ENCODE data around the gene RNASE1.

RNASE1 gene

DNA sequence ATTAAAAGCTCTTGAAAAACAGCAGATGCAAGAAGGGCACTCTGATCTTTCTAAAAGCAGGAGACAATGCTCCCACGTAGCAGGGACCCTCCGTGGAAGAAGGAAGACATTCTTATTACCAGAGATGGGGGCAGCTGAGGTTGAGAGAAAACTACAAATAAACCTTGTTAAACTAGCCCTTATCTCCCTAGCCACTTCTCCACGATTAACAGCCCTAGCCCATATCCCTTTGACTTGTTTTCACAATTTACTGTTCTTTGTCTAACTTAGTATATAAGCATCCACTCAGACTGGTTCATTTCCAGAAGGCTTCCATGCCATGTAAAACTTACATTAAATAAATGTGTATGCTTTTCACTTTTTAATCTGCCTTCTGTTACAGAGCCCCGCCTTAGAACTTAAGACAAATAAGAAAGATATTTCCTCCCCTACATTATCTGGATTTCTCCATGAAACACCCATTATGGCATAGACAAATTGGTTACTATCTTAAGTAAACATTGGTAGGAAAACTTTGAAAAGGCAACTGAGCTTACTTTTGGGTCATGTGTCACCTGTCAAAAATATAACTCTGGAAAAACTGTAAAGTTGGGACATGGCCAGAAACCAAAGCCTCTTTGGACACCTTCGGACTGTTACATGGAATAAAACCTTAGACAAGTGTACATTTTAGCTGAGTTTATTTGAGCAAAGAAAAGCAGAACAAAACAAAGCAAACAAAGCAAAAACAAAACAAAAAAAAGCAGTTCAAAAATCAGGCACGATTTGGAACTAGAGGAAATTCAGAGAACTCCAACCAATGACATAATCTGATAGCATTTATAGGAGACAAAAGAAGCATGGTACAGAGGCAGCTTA, 4.9 kb upstream of the RNASE1 start:
- DNase-seq (ENCODE audit: low read depth): no peak

DNA sequence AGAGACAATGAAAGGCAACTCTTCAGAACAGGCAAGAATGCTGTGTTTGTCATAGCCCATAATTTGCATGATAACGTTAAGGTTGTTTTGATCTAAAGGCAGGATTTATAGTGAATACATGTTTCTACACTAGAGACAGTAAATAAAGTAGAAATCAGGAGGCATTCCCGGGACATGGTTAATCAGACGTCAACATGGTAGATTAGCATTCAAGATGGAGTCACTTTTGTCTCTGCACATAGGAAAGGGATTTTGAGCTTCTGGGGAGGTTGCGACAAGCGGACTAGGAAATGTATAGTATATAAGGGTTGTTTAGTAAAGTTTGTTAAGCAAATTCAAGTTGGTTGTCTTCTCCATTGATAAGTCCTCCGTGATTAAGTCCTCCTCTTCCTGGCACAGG, 2.8 kb upstream of the RNASE1 start:
- no peak for DNase-seq (ENCODE audit: low read depth)

DNA sequence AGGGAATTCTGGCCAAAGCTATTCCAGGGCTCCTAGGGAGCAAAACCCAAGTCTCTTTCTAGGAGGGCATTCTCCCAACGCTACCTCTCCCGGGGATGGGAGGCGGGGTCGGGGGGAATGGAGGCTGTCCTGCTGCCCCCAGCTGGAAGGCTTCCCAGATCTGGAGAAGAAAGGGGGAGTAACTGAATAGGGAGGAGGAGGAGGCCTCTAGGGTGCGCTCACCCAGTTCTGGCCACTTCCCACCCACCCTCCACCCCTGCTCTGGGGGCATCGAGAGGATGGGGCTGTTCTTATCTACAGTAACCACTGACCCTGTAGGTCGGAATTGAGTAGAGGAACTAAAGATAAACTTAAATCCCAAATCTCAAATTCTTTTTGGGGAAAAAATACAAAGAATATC, 579 bp upstream of the RNASE1 start:
- DNase-seq (ENCODE audit: low read depth): no peak

DNA sequence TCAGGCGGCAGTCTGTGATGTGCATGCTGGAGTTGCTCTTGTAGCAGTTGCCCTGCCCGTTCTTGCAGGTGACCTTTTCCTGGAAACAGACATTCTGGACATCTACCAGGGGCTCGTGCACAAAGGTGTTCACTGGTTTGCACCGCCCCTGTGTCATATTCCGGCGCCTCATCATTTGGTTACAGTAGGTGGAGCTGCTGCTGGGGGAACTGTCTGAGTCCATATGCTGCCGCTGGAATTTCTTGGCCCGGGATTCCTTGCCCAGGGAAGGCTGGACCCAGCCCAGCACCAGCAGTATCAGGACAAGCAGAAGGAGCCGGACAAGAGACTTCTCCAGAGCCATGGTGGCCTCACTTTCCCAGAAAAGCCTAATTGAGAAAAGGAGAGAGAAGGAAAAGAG, 918 bp downstream of the RNASE1 start:
- DNase-seq (ENCODE audit: low read depth): no peak

DNA sequence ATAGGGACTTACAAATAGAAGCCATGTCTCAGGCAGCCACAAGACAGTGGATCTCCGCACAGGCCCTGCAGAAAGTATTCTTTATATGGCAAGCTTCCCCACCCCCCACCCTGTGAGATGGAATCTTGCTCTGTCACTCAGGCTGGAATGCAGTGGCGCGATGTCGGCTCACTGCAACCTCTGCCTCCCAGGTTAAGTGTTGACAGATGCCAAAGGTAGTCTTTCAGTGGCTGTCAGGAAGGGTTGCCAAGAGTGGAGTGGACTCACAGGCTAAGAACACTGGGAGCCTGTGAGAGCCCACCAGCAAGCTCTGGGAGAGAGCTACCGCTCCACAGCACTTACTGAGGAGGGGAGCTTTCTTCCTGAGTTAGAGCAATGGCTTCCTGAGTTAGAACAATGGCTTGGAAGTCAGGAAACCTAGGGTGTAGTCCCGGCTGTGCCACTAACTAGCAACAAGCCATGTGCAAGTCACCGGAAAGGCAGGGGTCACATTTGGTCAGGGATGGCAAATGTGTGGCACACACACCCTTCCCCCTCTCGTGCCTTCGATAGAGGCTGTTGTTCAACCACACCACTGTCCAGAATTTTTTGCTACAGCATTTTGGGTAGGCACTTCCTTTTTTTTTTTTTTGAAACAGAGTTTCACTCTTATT, 2.6 kb downstream of the RNASE1 start:
- DNase-seq (ENCODE audit: low read depth): no peak

DNA sequence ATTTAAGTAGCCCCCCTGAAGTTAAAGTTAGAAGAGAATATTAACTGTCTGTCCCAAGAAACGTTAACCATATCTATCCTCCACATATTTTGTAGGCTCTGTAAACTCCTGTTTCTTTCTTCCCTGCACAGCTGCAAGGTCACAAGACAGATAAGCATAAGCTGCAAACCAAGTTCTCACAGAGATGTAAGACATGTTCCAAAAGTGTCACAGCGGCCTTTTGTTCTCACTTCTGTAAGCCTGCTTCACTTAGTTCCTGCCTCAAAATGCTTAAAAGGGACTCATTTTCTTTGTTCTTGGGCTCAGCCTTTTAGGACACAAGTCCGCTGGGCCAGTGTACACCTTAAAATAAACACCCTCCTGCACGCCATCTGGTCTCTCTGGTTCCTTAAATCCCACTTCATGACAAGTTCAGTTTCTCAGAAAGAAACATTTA, 3.2 kb downstream of the RNASE1 start:
- no peak for DNase-seq (ENCODE audit: low read depth)

DNA sequence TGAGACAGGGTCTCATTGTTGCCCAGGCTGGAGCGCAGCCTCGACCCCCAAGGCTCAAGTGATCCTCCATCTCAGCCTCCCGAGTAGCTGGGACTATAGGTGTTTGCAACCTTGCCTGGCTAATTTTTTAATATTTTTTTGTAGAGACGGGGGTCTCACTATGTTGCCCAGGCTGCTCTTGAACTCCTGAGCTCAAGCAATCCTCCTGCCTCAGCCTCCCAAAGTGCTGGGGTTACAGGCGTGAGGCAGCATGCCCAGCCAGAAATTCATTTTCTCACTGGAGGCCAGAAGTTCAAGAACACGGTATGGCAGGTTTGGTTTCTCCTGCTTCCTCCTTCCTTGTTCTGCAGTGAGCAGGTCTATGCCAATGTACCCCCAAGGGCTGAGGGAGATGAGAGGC, 3.7 kb downstream of the RNASE1 start:
- DNase-seq (ENCODE audit: low read depth): no peak

DNA sequence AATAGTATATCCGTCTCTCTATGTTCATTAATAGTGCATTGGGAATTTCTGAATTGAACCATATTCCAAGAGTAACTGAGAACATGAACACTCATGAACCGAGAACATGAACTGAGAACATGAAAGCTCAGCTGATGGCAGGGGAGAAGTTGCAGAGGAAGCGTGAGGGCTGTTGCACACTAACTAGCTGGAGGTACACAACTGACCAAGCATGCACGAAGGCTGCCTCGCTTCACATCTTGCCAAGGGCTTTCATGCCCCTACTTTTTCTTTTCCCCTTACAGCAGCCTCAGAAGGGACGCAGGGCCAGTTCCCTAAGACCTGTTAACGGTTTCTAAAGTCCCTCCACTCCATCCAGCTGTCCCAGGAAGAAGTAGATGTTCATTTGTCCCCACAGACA, 4.3 kb downstream of the RNASE1 start:
- DNase-seq (ENCODE audit: low read depth): no peak

DNA sequence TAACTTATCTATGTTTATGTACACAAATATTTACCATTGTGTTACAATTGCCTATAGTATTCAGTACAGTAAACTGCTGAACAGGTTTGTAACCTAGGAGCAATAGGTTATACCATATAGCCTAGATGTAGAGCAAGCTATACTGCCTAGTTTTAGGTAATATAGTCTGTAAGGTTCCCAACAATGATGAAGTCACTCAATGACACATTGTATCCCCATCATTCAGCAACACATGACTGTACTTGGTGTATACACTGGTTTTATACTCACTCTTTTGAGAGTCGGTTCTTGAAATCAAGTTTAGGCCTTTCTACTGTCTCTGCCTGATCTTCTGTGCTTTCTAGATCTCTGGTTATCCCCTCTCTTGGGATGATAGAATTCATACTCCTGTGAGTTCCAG, 5.5 kb downstream of the RNASE1 start:
- no peak for DNase-seq (ENCODE audit: low read depth)

DNA sequence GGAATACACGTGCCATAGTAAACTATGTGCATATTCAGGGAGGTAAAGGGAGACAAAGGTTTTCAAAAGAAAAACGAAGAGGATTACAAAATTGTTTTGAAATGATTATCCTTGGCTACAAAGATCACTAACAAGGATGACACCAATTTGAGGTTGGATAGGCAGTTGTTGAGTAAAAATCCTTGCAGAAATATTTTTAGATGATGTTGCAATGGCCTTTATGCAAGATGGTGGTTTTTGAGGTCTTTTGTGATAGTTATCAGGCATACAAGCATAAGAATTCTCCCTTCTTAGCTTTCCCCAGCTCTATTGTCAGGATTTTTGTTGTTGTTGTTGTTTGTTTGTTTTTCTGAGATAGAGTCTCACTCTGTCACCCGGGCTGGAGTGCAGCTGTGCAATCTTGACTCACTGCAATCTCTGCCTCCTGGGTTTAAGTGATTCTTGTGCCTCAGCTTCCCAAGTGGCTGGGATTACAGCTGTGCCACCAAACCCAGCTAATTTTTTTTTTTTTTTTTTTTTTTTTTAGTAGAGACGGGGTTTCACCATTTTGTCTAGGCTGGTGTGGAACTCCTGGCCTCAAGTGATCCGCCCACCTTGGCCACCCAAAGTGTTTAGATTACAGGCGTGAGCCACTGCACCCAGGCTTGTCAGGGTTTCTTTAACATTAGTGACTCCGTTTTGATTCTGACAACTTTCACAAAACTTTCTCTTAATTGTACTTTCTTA, 7.8 kb downstream of the RNASE1 start:
- no peak for DNase-seq (ENCODE audit: low read depth)

DNA sequence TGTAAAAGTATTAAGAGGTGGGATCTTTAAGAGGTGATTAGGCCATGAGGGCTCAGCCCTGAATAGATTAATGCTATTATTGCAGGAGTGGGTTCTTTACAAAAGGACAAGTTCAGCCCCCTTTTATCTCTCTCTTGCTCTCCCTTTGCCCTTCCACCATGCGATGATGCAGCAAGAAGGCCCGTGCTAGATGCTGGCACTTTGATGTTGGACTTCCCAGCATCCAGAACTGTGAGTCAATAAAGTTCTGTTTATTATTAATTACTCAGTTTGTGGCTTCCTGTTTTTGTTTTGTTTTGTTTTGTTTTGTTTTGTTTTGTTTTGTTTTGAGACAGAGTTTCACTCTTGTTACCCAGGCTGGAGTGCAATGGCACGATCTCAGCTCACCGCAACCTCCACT, 10.1 kb downstream of the RNASE1 start:
- no peak for DNase-seq (ENCODE audit: low read depth)

DNA sequence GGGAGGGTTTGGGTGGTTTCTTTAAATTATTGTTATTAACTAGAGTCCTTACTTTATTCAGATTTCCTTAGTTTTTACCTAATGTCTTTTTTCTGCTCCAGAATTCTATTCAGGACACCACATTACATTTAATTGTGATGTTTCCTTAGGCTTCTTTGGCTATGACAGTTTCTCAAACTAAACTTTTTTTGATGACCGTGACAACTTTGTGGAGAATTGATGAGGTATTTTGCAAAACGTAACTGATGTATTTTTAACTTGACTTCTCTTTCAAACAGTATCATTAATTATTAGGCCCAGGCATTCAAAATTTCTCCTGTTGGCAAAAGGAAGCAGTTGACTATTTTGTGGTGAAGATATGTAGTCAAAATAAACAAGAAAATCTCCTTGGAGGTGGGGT, 11.0 kb downstream of the RNASE1 start:
- DNase-seq (ENCODE audit: low read depth): no peak

DNA sequence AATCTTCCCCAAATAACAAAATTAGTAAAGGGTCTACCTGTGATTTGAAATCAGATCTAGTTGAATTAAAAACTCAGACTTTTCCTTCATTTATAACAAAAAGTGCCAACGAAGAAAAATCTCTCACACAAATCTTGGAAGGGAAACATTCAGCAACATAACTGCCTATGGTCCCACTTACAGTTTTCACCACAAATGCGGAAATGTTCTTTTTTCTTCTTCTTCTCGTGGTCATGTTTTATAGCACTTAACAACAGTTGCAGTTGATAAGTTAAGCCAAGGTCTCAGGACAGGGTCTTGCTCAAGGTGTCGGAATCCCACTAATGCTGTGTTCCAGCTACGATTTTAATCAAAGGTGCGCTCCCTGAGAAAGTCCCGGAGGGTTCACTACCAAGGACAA, 11.5 kb downstream of the RNASE1 start:
- DNase-seq (ENCODE audit: low read depth): no peak

DNA sequence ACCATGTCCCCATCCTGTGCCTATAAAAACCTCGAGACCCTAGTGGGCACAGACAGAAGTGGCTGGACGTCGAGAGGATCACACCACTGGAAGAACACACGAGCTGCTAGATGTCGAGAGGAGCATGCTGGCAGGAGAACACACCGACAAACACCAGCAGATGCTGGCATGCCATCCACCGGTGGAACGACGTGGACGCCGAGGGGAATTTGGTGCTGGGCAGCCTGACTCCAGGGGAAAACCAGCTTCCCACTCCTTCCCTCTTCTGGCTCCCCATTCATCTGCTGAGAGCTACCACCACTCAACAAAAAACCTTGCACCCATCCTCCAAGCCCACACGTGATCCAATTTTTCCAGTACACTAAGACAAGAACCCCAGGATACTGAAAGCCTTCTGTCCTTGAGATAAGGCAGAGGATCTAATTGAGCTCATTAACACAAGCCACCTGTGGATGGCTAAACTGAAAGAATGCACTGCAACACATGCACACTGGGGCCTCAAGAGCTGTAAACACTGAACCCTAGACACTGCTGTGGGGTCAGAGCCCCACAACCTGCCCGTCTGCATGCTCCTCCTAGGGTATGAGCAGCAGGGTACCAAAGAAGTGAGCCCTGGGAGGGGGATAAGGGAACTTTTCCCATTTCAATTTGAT, 12.1 kb downstream of the RNASE1 start:
- no peak for DNase-seq (ENCODE audit: low read depth)

DNA sequence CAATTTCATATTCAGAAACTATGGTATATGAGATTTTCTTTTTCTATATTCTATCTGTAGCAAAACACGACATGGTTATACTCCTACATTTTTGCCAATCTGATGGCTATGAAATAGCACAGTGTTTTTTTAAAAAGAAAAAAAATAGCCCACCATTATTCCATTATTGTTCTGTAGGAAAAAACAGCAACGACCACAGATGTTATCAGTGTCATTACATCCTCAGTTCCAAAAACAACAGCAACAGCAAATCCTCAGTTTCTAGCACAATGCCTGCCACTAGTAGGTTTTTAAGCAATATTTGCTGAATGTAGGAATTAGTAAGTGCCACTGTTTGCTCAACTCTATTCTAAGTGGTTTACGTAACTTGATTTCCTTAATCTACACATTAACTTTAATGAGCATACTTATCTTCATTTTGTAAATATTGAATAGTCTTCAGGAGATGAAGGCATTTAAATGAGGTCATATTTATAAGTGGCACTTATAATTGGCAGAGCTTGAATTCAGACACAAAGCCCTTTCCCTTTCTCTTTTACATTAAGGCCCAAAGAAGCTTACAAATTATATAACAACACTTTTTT, 13.3 kb downstream of the RNASE1 start:
- no peak for DNase-seq (ENCODE audit: low read depth)

DNA sequence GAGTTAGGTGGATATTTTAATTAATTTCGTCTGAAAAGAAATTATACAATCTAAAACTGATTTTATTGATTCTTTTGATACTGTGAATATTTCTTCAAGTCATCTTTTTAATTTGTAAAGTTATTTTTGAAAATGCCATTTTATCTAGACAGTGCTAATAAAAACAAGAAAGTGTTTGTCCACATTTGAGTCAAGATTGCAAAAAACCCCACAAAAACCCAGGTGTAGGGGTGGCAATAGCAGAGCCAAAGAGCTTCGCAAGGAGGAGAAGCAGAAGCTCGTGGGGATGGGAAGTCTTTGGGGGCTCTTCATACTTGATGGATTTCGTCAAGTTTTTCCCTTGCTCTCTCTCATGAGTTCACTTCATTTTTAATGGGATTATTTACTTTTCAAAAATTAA, 15.6 kb downstream of the RNASE1 start:
- DNase-seq (ENCODE audit: low read depth): no peak

DNA sequence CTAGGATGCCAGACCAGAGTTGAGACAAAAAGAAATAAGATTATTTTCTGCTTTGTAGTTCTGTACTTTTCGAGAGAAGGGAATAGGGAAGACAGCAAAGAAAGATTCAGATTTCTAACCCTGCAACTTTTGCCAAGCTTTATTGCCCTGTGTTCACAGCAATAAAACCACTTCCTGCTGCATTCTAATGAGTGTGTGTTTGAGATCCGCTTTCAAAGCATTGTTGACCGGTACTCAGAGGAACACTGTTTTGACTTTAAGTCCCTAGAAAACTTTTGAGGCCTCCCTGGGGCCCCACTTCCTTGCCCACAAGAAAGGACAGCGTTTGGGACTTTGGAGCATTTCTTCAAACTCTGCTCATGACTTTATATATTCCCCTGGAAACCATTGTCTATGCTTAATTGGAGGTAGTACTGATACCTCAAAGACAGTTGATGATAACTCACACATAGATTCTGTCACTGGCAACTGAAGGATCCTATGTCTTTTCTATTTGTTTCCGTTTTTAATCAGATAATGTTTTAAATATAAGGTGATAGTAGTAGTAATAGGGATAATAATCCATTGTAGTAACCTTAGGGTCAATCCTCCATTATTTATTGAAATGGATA, 20.3 kb downstream of the RNASE1 start:
- no peak for DNase-seq (ENCODE audit: low read depth)

DNA sequence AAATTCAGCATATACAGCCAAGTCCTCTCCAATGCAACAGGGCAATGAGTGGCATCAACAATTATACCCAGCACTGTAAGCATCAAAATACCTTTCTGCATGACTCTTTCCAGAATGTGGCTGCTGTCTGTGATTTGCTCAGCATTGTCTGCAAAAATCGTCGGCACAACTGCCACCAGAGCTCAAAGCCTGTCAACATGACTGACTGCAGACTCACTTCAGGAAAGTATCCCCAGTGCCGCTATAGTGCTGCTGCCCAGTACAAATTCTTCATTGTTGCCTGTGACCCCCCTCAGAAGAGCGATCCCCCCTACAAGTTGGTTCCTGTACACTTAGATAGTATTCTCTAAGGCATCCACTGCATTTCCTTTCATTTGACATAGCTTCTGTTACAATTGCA, 20.8 kb downstream of the RNASE1 start:
- no peak for DNase-seq (ENCODE audit: low read depth)

DNA sequence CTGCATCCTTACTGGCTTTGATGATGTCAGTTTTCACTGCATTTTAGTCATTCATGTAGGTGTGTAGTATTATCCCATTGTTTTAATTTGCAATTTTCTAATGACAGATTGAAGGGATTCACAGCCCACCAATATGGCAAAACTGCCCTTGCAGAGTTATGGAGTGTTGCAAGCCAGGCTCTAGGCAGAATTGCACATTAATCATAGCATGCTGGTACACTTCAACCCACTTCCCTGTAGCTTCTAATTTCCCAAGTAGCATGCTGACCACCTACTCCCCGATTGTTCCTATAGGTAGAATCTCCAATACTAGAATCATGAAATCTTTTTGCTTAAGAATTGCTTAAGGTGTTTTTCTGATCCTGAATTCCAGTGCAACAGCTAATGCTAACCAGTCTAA, 26.7 kb downstream of the RNASE1 start:
- no peak for DNase-seq (ENCODE audit: low read depth)

DNA sequence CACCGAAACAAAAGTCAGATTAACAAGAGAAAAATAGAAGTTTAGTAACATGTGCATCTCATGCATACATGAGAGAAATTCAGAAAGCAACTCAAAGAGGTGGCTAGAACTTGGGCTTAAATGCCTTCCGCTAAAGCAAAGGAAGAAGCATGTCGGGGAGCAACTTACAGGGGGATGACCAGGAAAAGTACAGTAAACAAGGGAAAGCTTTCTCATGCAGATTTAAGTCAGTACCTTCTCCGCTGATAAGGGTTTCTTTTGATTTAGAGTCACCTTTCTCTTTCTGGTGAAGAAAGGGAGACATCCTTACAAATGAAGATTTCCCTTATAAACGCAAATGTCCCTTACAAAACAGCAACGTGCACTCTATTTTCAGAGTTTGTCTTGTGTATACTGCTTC, 27.6 kb downstream of the RNASE1 start:
- no peak for DNase-seq (ENCODE audit: low read depth)

DNA sequence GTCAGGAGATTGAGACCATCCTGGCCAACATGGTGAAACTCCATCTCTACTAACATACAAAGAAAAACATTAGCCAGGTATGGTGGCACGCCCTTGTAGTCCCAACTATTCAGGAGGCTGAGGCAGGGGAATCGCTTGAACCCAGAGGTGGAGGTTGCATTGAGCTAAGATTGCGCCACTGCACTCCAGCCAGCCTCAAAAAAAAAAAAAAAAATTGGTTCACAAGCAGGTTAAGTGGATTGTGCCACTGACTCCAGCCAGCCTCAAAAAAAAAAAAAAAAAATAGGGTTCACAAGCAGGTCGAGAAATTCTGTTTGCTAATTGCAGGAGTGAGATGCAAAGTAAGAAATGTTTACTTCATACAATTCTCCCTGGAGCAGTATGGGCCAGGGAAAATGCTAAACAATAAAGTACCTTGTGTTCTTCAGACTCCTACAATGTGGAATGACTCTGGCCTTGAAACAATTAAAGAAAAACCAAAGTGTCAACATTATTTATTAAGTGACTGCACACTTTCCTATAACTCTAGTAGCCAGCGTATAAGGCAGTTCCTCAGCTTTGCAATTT, 28.3 kb downstream of the RNASE1 start:
- no peak for DNase-seq (ENCODE audit: low read depth)
